ENCODE measurements around the gene CDNF. TPM values are rescaled to one million over a fixed set of nuclear protein-coding genes. Genes with fewer than 3 reads are reported as not detected.

The CDNF gene
- total RNA-seq, 1 donor from 2014 or later, result 0.79 TPM

GRCh38 chr10:14837003-14837756, 657 bp downstream of the CDNF start:
- peak overlapping the region; percentile 86 for H3K4me3 ChIP-seq (ENCODE audit: low read depth, low read length)
- DNase-seq (ENCODE audit: low read depth), result peak; percentile 51
- H3K36me3 ChIP-seq (ENCODE audit: control insufficient read depth, insufficient read depth, low read length), result peaks cover 3% of the 10 kb centered on the region
- H3K27me3 ChIP-seq (ENCODE audit: control insufficient read depth, insufficient read depth, low read length), result no peaks in the 10 kb centered on the region
- no peak for FAIRE-seq
- TF ChIP-seq, protein P1, sequence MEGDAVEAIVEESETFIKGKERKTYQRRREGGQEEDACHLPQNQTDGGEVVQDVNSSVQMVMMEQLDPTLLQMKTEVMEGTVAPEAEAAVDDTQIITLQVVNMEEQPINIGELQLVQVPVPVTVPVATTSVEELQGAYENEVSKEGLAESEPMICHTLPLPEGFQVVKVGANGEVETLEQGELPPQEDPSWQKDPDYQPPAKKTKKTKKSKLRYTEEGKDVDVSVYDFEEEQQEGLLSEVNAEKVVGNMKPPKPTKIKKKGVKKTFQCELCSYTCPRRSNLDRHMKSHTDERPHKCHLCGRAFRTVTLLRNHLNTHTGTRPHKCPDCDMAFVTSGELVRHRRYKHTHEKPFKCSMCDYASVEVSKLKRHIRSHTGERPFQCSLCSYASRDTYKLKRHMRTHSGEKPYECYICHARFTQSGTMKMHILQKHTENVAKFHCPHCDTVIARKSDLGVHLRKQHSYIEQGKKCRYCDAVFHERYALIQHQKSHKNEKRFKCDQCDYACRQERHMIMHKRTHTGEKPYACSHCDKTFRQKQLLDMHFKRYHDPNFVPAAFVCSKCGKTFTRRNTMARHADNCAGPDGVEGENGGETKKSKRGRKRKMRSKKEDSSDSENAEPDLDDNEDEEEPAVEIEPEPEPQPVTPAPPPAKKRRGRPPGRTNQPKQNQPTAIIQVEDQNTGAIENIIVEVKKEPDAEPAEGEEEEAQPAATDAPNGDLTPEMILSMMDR (IDR thresholded peaks at IDR 0.05; ENCODE audit: insufficient read depth, low read length, severe bottlenecking), result no peak

DNA sequence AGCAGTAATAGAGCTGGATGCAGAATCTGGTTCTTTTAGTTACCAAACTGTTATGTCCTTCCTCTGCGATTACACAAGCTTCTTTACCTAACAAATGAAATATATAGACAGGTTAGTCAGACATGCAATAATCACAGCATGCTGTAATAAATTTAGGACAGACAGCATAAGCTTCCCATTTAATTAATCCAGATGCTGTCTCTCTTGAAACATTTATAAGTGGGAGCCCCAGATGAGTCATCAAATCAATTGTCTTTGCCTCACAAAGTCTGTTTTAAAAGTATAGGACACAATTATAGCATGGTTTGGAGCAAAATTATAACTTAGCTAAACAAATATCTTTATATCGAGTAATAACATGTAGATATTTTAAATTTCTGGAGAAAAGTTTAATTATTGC, 1.6 kb downstream of the CDNF start:
- no peaks in the 10 kb centered on the region for H3K36me3 ChIP-seq (ENCODE audit: control insufficient read depth, insufficient read depth, low read length)
- TF ChIP-seq, protein P1 (IDR thresholded peaks at IDR 0.05; ENCODE audit: insufficient read depth, low read length, severe bottlenecking), result no peak
- no peaks in the 10 kb centered on the region for H3K27me3 ChIP-seq (ENCODE audit: control insufficient read depth, insufficient read depth, low read length)
- DNase-seq (ENCODE audit: low read depth) (no peak), FAIRE-seq (no peak)
- H3K4me3 ChIP-seq (ENCODE audit: low read depth, low read length), result no peak overlapping the region

GRCh38 chr10:14833106-14833505, 4.7 kb downstream of the CDNF start:
- DNase-seq (ENCODE audit: low read depth) (no peak), FAIRE-seq (no peak)
- H3K27me3 ChIP-seq (ENCODE audit: control insufficient read depth, insufficient read depth, low read length), result no peaks in the 10 kb centered on the region
- no peak overlapping the region for H3K4me3 ChIP-seq (ENCODE audit: low read depth, low read length)
- TF ChIP-seq, protein P1 (IDR thresholded peaks at IDR 0.05; ENCODE audit: insufficient read depth, low read length, severe bottlenecking), result no peak
- H3K36me3 ChIP-seq (ENCODE audit: control insufficient read depth, insufficient read depth, low read length), result no peaks in the 10 kb centered on the region

DNA sequence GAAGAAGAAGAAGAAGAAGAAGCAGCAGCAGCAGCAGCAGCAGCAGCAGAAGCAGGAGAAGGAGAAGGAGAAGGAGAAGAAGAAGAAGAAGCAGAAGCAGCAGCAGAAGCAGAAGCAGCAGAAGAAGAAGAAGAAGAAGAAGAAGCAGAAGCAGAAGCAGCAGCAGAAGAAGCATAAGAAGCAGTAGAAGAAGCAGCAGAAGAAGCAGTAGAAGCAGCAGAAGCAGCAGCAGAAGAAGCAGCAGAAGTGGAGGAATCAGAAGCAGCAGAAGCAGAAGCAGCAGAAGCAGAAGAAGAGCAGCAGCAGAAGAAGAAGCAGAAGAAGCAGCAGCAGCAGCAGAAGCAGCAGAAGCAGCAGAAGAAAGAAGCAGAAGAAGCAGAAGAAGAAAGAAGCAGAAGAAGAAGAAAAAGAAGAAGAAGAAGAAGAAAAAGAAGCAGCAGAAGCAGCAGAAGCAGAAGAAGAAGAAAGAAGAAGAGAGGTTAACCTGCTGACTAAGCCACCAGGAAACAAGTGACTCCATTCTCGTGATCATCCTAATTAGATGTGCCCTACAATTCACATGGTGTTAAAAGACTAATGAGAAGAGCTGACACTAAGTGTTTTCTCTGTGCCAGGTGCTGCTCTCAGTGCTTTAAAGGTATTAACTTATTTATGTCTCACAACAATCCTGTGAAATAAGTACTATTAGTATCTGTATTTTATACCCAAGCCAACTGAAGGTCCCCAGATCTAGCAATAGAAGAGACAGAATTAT, 11.6 kb downstream of the CDNF start:
- DNase-seq (ENCODE audit: low read depth), result no peak
- FAIRE-seq, result no peak
- H3K27me3 ChIP-seq (ENCODE audit: control insufficient read depth, insufficient read depth, low read length), result no peaks in the 10 kb centered on the region
- TF ChIP-seq, protein P1 (IDR thresholded peaks at IDR 0.05; ENCODE audit: insufficient read depth, low read length, severe bottlenecking), result no peak
- no peaks in the 10 kb centered on the region for H3K36me3 ChIP-seq (ENCODE audit: control insufficient read depth, insufficient read depth, low read length)
- H3K4me3 ChIP-seq (ENCODE audit: low read depth, low read length), result no peak overlapping the region

DNA sequence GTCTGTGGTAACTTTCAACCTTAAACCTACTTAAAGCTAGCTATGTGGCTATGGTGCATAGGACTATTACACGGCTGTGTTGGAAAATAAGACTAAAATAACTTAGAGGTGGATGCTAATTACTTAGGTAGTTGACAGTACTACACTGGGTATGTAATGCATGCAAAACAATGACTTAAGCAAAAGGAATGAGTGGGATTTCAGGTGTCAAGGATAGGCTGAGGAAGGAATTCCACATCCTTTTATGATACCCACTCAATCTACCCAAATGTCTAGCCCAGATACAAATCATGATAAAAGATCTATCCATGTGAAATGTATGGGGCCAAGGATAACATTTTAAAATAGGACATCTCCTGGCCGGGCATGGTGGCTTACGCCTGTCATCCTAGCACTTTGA, 13.9 kb downstream of the CDNF start:
- no peaks in the 10 kb centered on the region for H3K27me3 ChIP-seq (ENCODE audit: control insufficient read depth, insufficient read depth, low read length)
- no peaks in the 10 kb centered on the region for H3K36me3 ChIP-seq (ENCODE audit: control insufficient read depth, insufficient read depth, low read length)
- FAIRE-seq, result no peak
- no peak overlapping the region for H3K4me3 ChIP-seq (ENCODE audit: low read depth, low read length)
- TF ChIP-seq, protein P1 (IDR thresholded peaks at IDR 0.05; ENCODE audit: insufficient read depth, low read length, severe bottlenecking), result no peak
- no peak for DNase-seq (ENCODE audit: low read depth)
